NOMO-1 treated with DMSO at 0.1 percent for 48 hours (cell line): Measurements from ENCODE around the gene HSPA12A.

Source experiments
- DNase-seq: peaks from one replicate; lab custom pipeline; 2025; ENCODE audit not compliant: unreplicated experiment; lab: John Stamatoyannopoulos, UW

The HSPA12A gene

DNA sequence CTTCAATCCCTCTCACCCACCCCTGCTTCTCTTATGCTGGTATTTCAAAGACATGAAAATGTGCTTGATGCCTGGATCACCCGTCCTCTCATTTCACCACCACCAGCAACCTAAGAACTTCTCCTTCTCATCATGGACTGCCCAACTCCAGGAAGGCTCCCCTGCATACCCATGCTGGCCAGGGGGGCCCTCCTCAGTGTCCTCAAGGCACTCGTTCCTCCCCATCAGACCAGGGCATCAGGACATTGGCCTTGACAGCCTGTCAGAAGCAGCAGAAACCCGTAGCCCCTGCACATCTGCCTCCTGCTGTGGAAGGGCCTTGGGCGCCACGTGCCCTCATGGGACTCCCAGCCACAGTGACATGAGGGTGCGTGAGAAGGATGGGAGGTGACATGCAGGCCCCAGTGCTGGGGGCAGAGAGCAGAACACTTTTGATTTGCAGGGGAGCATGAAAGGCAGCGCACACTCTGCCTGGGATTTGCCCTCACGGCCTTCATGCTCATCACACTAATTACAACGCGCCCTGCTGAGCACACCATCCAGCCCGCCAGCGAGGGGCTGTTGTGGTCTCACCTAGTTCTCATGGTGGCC, 1.9 kb upstream of the HSPA12A start:
- no peak for DNase-seq

DNA sequence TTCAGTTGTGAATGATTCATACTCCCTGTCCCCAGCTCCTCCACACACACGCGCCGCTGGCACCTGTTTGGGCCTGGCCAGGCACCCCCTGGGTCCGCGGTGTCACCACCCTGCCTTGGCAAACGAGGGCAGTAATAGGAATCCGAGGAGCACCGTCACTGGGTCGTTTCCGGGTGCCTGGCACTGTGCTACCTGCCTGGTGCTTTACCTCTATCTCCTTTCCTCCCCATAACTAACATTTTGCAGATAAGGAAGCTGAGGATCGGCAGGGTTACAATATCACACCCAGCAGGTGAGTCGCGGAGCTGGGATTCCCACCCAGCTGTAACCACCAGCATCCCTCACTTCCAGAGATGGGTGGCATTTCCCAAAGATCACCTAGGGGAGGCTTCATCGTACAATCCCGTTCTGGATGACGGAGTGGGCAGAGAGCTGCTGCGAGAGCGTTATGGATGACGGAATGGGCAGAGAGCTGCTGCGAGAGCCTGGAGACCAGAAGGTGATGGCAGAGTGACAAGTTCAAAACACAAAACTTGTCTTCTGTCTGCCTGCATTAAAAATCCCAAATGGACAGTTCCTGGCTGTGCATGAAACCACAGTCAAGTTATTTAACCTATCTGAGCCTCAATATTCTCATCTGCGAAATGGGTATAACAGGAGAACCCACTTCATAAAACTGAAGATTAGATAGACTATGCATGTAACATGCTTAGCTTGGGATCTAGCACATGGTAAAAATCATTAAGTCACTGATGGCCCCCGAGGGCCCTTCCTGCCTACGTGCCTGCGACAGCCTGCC, 1.1 kb upstream of the HSPA12A start:
- DNase-seq = no peak

DNA sequence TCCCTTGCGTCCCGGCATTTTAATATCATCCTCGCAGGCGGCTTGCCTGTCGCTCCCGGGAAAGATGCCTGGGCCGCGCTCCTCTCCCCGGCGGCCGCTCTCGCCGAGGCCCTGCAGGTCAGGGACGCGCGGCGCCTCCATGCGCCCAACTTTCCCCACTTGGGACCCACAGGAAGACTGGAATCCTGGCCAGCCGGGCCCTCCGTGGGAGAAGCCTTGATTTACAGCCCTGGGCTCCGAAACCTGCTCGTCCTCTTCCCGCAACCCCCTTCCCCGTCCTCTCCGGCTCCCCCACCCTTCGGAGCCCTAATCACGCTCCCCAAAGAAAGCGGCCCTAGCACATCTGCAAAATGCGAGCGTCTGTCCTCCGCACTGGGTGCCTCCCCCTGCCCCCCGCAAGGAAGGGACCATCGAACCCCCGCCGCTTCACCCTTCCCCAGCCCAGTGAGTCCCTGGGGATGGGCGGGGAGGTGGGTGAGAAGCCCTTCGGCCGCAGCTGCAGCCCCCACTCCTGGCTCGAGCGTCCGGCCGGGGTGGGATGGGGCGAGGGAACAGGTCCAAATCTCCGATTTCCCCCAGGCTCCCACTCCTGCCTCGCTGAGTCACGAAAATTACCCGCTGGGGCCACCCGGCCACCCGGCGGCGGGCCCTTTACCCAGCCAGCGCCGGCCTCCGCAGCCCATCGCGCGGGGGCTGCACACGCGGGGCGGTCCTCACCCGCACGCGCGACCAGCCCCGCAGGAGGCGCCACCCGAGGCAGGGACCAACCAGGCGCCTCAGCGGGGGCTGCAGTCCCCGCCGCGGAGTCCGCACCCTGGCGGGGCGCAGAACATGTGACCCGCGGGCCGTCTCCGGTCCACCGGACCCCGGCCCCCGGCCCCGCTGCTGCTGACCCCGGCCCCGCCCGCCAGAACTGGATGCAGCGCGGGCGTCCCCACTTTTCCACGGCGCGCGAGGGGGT, 695 bp downstream of the HSPA12A start:
- no peak for DNase-seq

DNA sequence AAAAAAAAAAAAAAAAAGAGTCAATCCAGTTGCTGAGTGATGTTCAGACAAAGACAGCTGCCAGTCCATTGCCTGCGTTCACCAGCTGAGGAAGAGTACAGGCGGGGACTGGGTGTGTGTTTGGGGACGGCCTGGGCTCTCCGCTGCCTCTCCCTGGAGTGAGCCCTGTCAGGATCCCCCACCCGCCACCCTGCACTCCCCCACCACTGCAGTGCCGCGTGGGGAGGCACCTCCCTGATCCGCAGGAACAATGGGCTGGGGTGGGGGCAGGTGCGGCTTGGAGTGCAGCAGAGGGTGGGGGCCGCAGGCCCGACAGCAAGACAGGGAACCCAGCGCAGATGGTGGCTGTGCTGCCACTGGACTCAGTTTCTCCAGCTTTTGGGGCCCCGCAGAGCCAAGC, 1.4 kb downstream of the HSPA12A start:
- no peak for DNase-seq

DNA sequence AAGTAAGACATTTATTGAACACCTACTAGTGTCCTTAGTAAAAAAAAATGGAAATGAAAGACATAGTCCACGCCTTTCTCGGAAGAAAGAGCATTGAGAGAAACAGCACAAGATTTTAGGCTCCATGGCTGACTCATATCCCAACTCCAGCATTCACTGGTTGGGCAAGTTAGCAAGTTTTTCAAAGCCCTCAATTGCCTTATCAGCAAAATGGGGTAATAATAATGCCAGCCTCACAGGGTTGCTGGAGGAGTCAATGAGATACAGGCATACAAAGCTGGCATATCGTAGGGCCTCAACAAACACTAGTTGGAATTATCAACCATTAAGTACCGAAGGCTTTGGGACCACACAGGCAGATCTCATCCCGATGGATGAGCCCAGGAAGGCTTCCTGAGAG, 4.0 kb downstream of the HSPA12A start:
- DNase-seq = no peak

DNA sequence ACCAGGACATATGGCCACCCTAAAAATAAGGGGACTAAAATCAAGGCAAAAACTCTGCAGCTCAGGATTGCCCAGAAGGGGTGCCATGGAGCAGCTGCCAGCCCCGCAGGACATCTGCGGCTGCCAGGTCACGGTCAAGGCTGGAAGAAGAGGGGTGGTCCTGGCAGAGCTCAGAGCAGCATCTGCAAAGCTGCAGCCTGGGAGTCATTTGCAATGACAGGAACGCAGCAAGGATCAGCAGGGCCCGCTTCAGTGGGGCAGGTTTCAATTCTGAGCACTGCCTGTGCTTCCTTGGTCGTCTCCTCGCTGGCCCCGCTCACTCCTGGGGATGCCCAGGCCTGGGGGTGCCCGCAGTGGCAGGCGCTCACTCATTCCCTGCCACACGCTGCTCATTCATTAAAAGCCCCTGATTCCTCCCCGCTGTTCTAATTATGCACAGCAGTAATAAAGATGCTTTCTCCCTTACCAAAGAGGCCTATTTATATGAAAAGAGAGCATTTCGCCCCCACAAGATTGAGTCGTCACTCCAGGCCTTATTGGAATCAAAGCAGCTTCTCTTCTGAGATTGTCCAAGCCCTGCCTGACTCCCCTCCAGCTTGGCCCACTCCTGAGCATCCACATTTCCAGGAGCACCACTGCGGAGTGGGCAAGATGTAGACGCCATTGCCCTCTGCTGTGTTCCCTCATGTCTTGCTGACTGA, 4.6 kb downstream of the HSPA12A start:
- DNase-seq = no peak

DNA sequence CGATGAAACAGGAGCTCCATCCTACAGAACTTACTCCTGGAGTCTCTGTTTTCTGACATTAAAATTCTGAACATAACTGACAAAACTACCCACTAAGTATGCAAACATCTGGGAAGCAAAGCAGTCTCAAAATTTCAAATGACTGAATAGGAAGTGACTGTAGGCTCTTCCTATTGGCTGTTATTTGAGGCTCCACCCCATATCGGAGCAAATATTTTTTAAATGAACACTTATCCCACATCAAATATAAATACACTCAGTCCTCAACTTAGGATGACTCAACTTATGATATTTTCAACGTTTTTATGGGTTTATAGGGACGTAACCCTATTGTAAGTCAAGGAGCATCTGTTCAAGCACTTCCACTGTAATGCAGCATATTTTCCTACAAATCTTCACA, 8.8 kb downstream of the HSPA12A start:
- no peak for DNase-seq

DNA sequence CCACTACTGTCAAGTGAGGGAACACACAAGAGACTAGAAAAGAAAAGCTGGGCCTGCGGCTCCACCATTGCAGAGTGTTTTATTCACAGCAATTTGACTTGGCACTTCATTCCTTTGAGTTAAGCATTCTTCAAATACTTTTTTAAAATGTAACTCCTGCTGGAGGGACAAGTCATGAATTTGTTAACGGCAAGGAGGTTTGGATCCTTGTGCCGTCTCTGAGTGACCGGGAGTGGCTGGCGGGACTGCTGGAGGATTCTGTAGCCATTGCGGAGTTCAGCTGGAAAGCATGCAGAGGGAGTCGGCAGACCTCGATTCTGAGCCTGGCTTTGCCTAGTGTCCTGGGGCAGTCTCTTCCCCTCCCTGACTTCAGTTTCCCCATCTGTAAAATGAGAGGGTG, 9.8 kb downstream of the HSPA12A start:
- no peak for DNase-seq

DNA sequence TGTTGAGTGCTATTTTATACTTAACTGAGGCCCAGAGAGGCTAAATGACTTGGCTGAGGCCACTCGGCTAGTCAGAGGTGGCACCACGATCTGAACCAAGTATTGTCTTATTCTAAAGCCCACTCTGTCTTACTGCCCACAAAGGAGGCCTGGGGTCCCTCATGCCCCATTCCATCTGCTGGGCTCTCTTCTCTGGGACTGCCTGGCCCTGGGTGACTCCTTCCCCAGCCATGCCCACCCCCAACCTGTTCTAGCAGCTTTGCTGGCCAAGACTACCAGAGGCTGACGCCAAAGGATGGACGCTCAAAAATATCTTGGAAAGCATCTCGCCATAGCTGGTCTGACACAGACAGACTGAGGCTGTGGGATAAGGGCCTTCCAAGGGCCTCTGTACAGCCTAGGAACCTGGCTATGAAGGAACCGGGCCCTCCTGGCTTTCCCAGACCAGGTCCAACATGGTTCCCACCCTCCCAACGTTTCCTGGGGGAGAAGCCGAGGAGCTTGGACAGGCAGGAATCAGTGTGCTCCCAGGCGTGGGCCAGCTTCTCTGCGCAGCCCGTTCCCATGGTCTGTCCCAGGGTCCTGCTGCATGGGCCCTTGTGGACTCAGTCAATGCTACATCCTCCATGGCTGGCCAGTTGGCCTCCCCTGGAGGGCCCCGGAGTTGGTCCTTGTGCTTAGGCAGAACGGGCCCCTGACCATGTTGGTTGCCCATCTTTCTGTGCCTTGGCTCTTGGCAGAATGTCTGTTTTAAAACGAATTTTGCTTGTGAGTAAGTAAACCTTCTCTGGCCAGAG, 11.7 kb downstream of the HSPA12A start:
- DNase-seq = no peak

DNA sequence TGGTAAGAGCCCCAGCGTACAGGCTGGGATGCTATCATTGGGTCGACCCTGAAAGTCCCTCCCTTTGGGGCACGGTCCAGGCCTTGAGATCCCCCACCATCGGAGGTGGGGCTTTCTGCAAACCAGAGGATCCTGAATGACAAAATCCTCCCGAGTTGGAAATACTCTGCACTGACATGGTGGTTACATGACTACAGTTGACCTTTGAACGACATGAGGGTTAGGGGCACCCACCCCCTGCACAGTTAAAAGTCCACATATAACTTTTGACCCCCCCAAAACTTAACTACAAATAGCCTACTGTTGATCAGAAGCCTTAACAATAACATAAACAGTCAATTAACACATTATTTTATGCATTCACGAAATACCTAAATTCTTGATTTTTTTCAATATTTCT, 13.1 kb downstream of the HSPA12A start:
- DNase-seq = no peak

DNA sequence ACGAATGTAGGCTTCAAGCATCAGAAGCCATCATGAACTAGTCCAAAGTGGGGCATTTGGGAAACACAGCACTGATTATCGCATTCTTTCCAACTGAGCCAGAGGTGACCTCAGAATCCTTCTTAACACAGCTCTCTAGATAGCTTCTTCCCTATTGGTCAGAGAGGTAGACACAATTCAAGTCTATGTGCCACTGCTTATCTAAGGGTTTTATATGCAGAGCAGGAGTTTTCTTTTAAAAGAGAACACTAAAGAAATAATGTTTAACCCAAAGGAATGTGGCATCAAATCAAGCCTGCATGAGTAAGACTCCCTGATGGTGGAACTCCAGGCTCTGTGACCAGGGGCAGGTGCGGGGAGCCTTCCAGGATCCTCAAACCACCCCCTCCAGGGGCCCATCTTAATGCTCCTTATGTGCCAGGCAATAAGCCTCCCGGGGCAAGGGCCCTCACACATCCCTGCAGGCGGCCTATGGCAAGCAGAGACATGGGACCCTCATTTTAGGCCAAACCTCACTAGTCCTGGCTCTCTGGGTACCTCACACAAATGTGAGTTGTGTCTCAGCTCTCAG, 13.8 kb downstream of the HSPA12A start:
- DNase-seq = no peak

DNA sequence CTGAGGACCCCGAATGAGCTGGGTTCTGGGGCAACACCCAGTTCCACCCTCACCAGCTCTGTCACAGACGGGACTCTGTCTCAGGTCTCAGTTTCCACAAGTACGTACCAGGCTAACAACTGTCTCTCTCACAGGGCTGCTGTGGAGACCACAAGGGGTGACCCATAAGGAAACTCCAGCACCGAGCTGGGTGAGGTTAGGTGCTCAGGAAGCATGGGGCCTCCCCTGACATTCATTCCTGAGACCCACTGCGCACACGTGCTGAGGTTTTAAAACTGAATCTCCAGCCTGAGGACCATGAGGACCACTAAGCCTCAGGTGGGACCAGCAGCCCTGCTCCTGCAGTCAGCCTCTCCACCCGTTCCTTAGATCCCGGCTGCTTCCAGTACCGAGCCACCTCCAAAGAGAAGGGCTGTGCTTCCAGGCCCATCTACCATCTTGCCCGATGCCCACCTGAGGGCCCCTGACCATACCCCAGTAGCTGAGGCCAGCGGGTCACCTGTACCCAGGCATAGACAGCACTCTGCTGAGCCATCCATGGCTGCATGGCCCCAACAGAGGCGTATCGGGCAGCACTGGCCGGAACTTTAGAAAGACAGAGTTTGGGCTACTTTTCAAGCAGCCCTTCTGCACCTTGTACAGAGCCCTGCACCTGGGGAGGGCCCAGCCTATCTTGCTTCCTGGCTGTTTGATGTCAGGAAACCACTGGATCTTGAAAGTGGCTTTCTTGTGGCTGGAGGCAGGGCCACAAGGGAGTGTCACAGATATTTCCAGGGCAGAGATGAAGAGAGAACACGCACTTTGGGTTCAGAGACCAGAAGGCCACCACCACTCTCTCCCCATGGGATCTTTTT, 18.7 kb downstream of the HSPA12A start:
- no peak for DNase-seq

DNA sequence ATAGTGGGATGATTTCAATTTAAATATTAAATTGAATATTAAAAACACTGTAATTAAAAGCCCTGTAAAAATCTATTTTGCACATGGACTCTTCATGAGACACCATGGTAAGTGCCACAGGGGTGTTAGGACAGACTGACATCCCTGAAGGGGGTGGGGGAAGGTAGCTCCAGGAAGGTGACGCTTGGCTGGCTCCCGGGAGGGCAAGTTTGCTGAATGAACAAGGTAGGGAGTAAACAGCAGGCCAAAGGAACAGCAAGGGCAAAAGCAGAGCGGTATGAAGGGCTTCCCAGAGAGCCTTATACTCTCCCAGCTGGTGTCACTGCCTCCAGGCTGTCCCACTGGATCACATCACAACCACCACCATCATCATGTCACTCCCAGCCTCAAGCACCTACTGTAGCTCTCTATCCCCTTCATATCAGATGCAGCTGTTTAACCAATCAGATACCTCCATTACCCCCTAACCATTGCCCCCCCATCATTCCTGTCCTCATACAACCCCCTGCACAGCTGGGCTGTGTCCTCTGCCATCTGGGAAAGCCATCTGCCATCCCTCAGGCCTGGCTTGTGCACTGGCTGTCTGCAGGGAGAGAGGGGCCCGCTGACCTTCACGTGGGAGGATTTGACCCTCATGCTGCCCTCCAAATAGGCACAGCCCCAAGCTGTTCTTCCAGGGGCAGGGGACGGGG, 19.5 kb downstream of the HSPA12A start:
- DNase-seq = no peak

DNA sequence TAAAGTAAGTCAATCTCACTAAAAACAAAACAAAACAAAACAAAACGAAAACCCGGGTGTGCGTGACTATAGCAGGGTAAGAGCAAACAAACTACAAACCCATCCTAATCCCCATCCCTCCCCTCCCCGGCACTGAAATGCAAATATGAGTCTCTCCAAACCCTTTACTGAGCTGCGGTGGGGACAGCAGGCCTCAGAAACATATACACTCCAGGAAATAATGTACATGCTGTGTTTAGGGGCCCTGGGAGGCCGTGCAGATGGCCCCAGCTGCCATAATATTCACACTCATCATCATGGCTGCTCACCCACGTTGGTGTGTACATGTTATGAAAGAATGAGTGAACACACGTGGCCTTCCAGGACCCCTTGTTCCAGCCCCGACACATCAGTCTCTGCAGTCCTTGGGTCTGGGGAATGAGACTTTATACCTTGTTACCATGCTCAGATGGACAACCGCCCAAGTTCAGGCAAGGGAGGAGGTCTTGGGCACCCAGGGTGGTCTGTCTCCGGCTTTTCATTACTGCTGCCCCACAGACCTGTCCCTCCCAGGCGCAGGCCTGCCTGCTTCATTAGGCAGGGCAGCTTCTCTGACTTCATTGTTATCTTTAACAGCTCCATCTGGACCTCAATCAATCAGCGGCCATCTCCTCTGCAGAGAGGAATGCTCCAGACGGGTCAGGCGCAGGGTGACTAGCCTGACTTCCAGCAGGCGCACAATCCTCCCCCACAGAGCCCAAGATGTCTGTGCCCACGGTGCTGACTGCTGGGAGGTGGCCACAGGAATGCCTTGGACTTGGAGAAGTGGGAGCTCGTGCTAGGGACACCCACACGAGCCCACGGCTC, 20.6 kb downstream of the HSPA12A start:
- DNase-seq = no peak

DNA sequence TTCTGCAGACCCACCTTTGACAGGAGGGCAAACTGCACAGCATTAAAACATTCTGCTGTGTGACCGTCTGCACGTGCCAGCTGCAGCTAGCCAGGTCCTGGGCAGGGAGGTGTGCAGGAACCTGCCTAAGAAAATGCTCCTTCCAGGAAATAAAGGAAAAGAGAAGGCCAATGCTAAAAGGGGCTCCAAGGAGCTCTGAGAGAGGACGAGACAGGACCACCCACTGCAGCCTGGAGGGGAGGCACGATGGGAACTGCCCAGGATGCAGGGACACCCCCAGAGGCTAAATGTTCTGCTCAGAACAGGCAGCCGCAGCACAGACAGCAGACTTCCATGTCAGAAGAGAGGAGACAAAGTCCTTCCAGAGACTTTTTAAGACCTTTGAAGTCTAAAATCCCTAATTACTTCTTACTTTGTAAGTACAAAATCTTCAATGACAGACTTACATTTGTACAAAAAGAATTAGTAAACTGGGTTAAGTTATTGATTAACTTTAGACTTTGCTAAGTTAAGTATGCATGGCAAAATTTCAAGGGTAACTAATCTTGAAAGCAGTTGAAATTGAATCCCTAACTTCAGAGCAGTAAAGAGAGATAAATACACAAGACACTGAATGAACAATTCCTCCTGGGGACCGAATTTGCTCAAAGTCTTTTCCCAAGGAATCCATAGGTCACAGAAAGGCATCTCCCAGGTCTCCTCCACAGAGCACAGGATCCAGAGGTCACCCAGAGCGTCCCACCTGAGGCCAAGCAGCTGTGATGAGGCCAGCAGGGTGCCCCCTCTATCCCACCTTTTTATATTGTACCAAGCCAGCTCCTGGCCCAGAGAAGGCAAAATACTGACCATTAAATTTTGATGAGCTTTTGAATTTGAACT, 21.5 kb downstream of the HSPA12A start:
- DNase-seq = no peak

DNA sequence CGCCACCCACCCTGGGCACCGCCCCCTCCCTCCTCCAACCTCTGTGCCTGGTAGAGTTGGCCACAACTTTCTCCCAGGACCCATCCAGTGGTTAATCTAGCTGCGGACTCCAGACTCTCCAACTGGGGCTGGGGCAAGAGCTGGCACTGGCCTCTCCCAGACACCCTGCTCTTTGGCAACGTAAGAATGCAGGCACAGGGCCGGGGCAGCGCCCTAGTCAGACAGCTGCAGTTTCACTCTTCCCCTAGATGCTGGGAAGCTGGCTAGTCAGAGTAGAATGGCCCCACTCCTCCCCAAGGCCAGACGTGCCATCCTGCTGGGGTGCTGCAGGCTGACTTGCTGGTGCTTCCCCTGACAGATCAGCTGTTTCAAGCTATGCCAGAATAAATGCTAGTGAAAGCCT, 22.1 kb downstream of the HSPA12A start:
- DNase-seq = no peak

DNA sequence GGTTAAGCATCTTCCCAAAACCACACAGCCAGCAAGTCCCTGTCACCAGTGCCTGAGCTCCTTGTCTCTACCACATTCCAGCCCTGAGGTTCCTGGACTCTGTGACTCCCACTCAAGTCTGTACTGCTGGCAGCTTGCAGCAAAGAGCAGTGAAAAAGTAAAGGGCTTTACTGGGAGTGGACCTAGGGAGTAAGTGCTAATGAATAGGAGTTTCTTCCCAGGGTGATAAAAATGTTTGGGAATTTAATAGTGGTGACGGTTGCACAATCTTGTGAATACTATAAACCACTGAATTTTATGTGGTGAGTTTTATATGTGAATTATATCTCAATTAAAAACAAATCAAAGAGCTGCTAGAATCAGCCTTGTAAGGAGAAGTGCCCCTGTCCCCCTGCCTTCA, 22.6 kb downstream of the HSPA12A start:
- no peak for DNase-seq
